ENCODE results near the gene ASIC5. TPM values are rescaled to one million over a fixed set of nuclear protein-coding genes. Genes with fewer than 3 reads are reported as not detected.

ASIC5 gene
- polyA plus RNA-seq, 3 donors: not detected

DNA sequence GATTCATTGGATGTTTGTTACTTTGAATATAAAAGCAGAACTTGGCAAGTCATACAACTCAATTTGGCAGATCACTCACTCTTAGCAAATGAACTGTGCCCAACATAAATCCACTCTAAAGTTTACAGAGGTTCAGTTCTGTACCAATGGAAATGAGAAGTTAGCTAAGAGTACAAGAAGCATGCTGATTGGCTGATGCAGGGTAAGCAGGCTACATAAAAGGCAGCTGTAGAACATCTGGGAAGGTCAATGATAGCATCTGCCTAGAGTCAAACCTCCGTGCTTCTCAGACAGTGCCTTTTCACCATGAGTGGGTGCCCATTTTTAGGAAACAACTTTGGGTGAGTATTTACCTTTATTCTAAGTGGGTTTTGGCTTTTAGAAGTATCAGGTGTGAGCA is 37.4 kb upstream of the ASIC5 start, which contains the start of gene TDO2:
Gene TDO2 (plus strand): TSS at position 244 of the 400 bp plus-strand sequence. CDS start 63 bp downstream, at position 307.
- no peak within 1 kb of the TSS for H3K27ac Mint-ChIP-seq
- H3K9ac ChIP-seq (ENCODE audit: insufficient read depth, low read length, poor library complexity, severe bottlenecking): no peak within 1 kb of the TSS
- intact Hi-C loops (cut with micrococcal nuclease): no loop called here
- no peaks in the 10 kb centered on the region for H3K27me3 Mint-ChIP-seq (ENCODE audit: low read depth in 3 of 3)
- no peak for TF ChIP-seq CTCF (IDR thresholded peaks at IDR 0.05)
- H2AFZ ChIP-seq (ENCODE audit: insufficient read depth, low read depth, low read length, poor library complexity, severe bottlenecking): no peak within 1 kb of the TSS
- no peaks in the 10 kb centered on the region for H3K27me3 ChIP-seq (ENCODE audit: control insufficient read depth in 2 of 2, insufficient read depth in 2 of 2, low read length in 2 of 2)
- peaks cover 3% of the 10 kb centered on the region for H3K4me1 Mint-ChIP-seq
- H3K36me3 ChIP-seq (replicated peaks in 1 of 2; ENCODE audit: control insufficient read depth in 1 of 2, insufficient read depth in 2 of 2, low read length in 2 of 2): no peaks in the 10 kb centered on the region
- H4K20me1 ChIP-seq (ENCODE audit: insufficient read depth, low read length): no peaks in the 10 kb centered on the region
- no peaks in the 10 kb centered on the region for H3K9me3 ChIP-seq (replicated peaks in 1 of 2; ENCODE audit: control insufficient read depth in 1 of 2, insufficient read depth in 1 of 2, low read length in 2 of 2)
- WGBS (ENCODE audit: insufficient coverage): 80% methylated on average over 1 of the region's 1 CpG
- H3K9me3 Mint-ChIP-seq: peaks cover 0 to 4% (median 0%) of the 10 kb centered on the region in 7 donors
- H3K4me2 ChIP-seq (replicated peaks; ENCODE audit: extremely low read depth, low read length, poor library complexity, severe bottlenecking): no peak within 1 kb of the TSS
- H3K79me2 ChIP-seq (ENCODE audit: insufficient read depth, low read length): no peaks in the 10 kb centered on the region
- no peaks in the 10 kb centered on the region for H3K4me1 ChIP-seq (ENCODE audit: control insufficient read depth in 1 of 2, insufficient read depth in 2 of 2, low read length in 2 of 2)
- H3K4me3 ChIP-seq (replicated peaks in 1 of 3; ENCODE audit: low read depth in 2 of 3, low read length in 3 of 3): no peak within 1 kb of the TSS
- H3K36me3 Mint-ChIP-seq: no peaks in the 10 kb centered on the region
- no peak within 1 kb of the TSS for H3K4me3 Mint-ChIP-seq
- no peak within 1 kb of the TSS for H3K27ac ChIP-seq (ENCODE audit: low read depth in 1 of 2, low read length in 2 of 2)
- DNase-seq: no peak

GRCh38 chr4:155901013-155901412 is 34.9 kb upstream of the ASIC5 start:
- no peak overlapping the region for H3K27ac Mint-ChIP-seq
- Histone ChIP-seq H3K9me3 (replicated peaks in 1 of 2; ENCODE audit: control insufficient read depth in 1 of 2, insufficient read depth in 1 of 2, low read length in 2 of 2) (peaks cover 0 to 6% of the 10 kb centered on the region in 2 donors), H3K9ac (ENCODE audit: insufficient read depth, low read length, poor library complexity, severe bottlenecking) (no peak overlapping the region), H3K4me1 (ENCODE audit: control insufficient read depth in 1 of 2, insufficient read depth in 2 of 2, low read length in 2 of 2) (no peaks in the 10 kb centered on the region), H3K27me3 (ENCODE audit: control insufficient read depth in 2 of 2, insufficient read depth in 2 of 2, low read length in 2 of 2) (no peaks in the 10 kb centered on the region), H3K4me2 (replicated peaks; ENCODE audit: extremely low read depth, low read length, poor library complexity, severe bottlenecking) (no peak overlapping the region), H4K20me1 (ENCODE audit: insufficient read depth, low read length) (no peaks in the 10 kb centered on the region), H3K36me3 (replicated peaks in 1 of 2; ENCODE audit: control insufficient read depth in 1 of 2, insufficient read depth in 2 of 2, low read length in 2 of 2) (no peaks in the 10 kb centered on the region), H3K27ac (ENCODE audit: low read depth in 1 of 2, low read length in 2 of 2) (no peak overlapping the region), H2AFZ (ENCODE audit: insufficient read depth, low read depth, low read length, poor library complexity, severe bottlenecking) (no peak overlapping the region), H3K79me2 (ENCODE audit: insufficient read depth, low read length) (no peaks in the 10 kb centered on the region), H3K4me3 (replicated peaks in 1 of 3; ENCODE audit: low read depth in 2 of 3, low read length in 3 of 3) (no peak overlapping the region)
- WGBS (ENCODE audit: insufficient coverage): no CpG with 5 or more reads among the region's 2 CpGs
- peaks cover 6 to 13% (median 9%) of the 10 kb centered on the region in 7 donors for H3K9me3 Mint-ChIP-seq
- no peaks in the 10 kb centered on the region for H3K27me3 Mint-ChIP-seq (ENCODE audit: low read depth in 3 of 3)
- no peak for DNase-seq
- H3K4me1 Mint-ChIP-seq: no peaks in the 10 kb centered on the region
- no peak overlapping the region for H3K4me3 Mint-ChIP-seq
- intact Hi-C loops (cut with micrococcal nuclease): no loop called here
- no peaks in the 10 kb centered on the region for H3K36me3 Mint-ChIP-seq
- no peak for TF ChIP-seq CTCF (IDR thresholded peaks at IDR 0.05)
